Hepatocyte (in vitro differentiated cells): ENCODE measurements around the gene HYAL1. TPM values are rescaled to one million over a fixed set of nuclear protein-coding genes. Genes with fewer than 3 reads are reported as not detected.
A peak's percentile ranks its signal among the peaks of the same experiment; 100 is the strongest.

Experiments
- DNase-seq: peaks from one replicate; pipeline ENCODE4 v3.0.0-alpha.2; 2016; ENCODE audit warnings: low spot score
- H2AFZ ChIP-seq: fragments of 200-600 bp; sonication (generic); 2 replicates; pipeline ENCODE4 v1.6.0; 2016; ENCODE audit warnings: antibody characterized with exemption, mild to moderate bottlenecking
- H3K27ac ChIP-seq: fragments of 200-600 bp; sonication (generic); 2 replicates; pipeline ENCODE4 v1.5.1; 2016; ENCODE audit warnings: mild to moderate bottlenecking
- H3K27me3 ChIP-seq: fragments of 200-600 bp; sonication (generic); 2 replicates; pipeline ENCODE4 v1.6.1; 2016
- H3K36me3 ChIP-seq: fragments of 200-600 bp; sonication (generic); replicated peaks from 2 replicates; pipeline ENCODE4 v1.5.1; 2016; ENCODE audit warnings: low read depth; ENCODE audit not compliant: insufficient read depth
- H3K4me1 ChIP-seq: fragments of 200-600 bp; sonication (generic); 2 replicates; pipeline ENCODE4 v1.5.1; 2016; ENCODE audit warnings: mild to moderate bottlenecking, moderate library complexity; ENCODE audit not compliant: insufficient read depth
- H3K4me2 ChIP-seq: fragments of 200-600 bp; sonication (generic); 2 replicates; pipeline ENCODE4 v1.6.0; 2016
- H3K4me3 ChIP-seq: fragments of 200-600 bp; sonication (generic); 2 replicates; pipeline ENCODE4 v1.5.1; 2016; ENCODE audit warnings: mild to moderate bottlenecking
- H3K79me2 ChIP-seq: fragments of 200-600 bp; sonication (generic); 2 replicates; pipeline ENCODE4 v1.6.0; 2017; ENCODE audit warnings: mild to moderate bottlenecking
- H3K9me2 ChIP-seq: fragments of 200-600 bp; sonication (generic); replicated peaks from 2 replicates; pipeline ENCODE4 v1.6.0; 2017; ENCODE audit warnings: mild to moderate bottlenecking; ENCODE audit not compliant: insufficient read depth
- H3K9me3 ChIP-seq: fragments of 200-600 bp; sonication (generic); 2 replicates; pipeline ENCODE4 v1.5.1; 2016; ENCODE audit warnings: low read depth, mild to moderate bottlenecking
- H4K20me1 ChIP-seq: fragments of 200-600 bp; sonication (generic); 2 replicates; pipeline ENCODE4 v1.6.0; 2016; ENCODE audit warnings: mild to moderate bottlenecking; ENCODE audit not compliant: insufficient read depth, poor library complexity, severe bottlenecking
- EZH2 ChIP-seq: fragments of 200-600 bp; sonication (generic); IDR thresholded peaks from 2 replicates; pipeline ENCODE4 v1.6.1; 2016; ENCODE audit warnings: antibody characterized with exemption, mild to moderate bottlenecking, borderline replicate concordance
- EZH2phosphoT487 ChIP-seq: fragments of 200-600 bp; sonication (generic); IDR thresholded peaks from one replicate; pipeline ENCODE4 v1.6.1; 2018; ENCODE audit warnings: antibody characterized with exemption, mild to moderate bottlenecking, low read depth, moderate library complexity; ENCODE audit not compliant: unreplicated experiment, severe bottlenecking
- WGBS: methylation state at CpG from one replicate; pipeline ENCODE4 v1.1.6; 2016; ENCODE audit warnings: low lambda C conversion rate; ENCODE audit errors: missing lambda C conversion rate; 5-methylcytosine and 5-hydroxymethylcytosine counted together
- polyA plus RNA-seq: library from polyadenylated mRNA; unstranded; fragments of >200 nt; fragmentation: Nextera tagmentation; extraction: Ambion mirVana; gene quantifications from 2 replicates; pipeline ENCODE4 v1.2.1, GENCODE V29; 2016
- total RNA-seq: library from RNA; depleted of rRNA; stranded (reverse); fragments of >200 nt; gene quantifications from 2 replicates; pipeline ENCODE4 v1.2.3, GENCODE V29; 2014
- TF ChIP-seq, protein P1 (sequence below): fragments of 200-600 bp; sonication (generic); IDR thresholded peaks from 2 replicates; pipeline ENCODE4 v1.5.1; 2016; ENCODE audit warnings: antibody characterized with exemption, mild to moderate bottlenecking; ENCODE audit not compliant: poor library complexity

HYAL1 gene
- total and polyA plus RNA-seq, 2 experiments from 2014 or later: 11.8 to 22.3 TPM

DNA sequence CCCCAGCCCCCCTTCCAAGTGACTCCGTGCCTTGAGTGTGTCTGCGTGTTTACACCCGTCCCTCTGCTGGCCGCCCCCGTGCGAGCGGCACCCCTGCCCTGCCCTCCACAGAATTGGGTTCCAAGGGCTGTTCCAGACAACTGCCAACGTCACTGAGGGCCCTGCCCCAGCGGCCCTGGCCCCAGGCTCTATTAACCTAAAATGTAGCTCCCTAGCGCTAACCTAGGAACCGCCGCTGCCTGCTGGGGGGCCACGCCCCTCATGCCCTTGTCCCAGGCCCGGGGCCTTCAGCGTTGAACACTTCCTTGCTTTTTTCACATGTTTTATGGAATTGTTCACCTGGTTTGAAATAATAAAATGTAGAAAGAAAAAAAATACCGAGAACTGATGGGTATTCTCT lies 44.4 kb downstream of the HYAL1 start:
- Histone ChIP-seq H4K20me1 (no peaks in the 10 kb centered on the region), H3K79me2 (peaks cover 12% of the 10 kb centered on the region), H3K36me3 (no peaks in the 10 kb centered on the region), H2AFZ (no peak overlapping the region), H3K27ac (peak overlapping the region; percentile 97), H3K9me2 (no peaks in the 10 kb centered on the region), H3K4me3 (no peak overlapping the region), H3K27me3 (no peaks in the 10 kb centered on the region), H3K4me1 (peaks cover 26% of the 10 kb centered on the region), H3K9me3 (no peaks in the 10 kb centered on the region), H3K4me2 (no peak overlapping the region)
- WGBS: 92% methylated on average over 16 of the region's 16 CpGs
- TF ChIP-seq, protein P1, sequence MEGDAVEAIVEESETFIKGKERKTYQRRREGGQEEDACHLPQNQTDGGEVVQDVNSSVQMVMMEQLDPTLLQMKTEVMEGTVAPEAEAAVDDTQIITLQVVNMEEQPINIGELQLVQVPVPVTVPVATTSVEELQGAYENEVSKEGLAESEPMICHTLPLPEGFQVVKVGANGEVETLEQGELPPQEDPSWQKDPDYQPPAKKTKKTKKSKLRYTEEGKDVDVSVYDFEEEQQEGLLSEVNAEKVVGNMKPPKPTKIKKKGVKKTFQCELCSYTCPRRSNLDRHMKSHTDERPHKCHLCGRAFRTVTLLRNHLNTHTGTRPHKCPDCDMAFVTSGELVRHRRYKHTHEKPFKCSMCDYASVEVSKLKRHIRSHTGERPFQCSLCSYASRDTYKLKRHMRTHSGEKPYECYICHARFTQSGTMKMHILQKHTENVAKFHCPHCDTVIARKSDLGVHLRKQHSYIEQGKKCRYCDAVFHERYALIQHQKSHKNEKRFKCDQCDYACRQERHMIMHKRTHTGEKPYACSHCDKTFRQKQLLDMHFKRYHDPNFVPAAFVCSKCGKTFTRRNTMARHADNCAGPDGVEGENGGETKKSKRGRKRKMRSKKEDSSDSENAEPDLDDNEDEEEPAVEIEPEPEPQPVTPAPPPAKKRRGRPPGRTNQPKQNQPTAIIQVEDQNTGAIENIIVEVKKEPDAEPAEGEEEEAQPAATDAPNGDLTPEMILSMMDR: no peak
- TF ChIP-seq EZH2phosphoT487 (no peak), EZH2 (no peak)
- no peak for DNase-seq

DNA sequence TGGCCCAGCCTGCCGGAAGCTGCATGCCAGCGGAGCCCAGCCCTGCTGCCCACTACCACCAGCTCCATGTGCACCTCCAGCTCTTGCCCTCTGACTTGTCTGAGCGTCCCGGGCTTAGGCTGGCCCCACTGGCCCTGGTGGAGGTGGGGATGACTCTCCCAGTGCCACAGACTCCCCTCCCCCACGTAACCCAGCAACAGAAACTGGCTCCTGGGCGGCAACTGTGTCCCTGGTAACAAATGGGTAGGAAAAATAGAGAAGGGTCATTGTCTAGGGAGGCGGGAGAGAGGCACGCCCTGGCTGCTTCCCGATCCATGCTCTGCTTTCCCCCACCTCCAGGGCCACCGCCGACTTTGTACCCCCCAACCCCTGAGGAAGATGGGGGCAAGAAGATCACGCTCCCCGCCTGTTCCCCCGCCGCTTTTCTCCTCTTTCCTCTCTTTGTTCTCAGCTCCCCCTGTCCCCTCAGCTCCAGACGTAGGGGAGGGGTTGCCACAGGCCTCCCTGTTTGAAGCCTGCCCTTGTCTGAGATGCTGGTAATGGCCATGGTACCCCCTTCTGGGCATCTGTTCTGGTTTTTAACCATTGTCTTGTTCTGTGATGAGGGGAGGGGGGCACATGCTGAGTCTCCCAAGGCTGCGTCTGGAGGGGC lies 45.2 kb downstream of the HYAL1 start:
- Histone ChIP-seq H3K36me3 (no peaks in the 10 kb centered on the region), H3K9me3 (no peaks in the 10 kb centered on the region), H3K4me2 (no peak overlapping the region), H3K4me3 (no peak overlapping the region), H2AFZ (no peak overlapping the region), H3K79me2 (peaks cover 15% of the 10 kb centered on the region), H3K4me1 (peaks cover 18% of the 10 kb centered on the region), H3K27ac (no peak overlapping the region), H3K9me2 (no peaks in the 10 kb centered on the region), H3K27me3 (no peaks in the 10 kb centered on the region), H4K20me1 (no peaks in the 10 kb centered on the region)
- TF ChIP-seq EZH2phosphoT487: no peak
- TF ChIP-seq, protein P1: no peak
- no peak for TF ChIP-seq EZH2
- WGBS: 89% methylated on average over 15 of the region's 17 CpGs
- DNase-seq: no peak

DNA sequence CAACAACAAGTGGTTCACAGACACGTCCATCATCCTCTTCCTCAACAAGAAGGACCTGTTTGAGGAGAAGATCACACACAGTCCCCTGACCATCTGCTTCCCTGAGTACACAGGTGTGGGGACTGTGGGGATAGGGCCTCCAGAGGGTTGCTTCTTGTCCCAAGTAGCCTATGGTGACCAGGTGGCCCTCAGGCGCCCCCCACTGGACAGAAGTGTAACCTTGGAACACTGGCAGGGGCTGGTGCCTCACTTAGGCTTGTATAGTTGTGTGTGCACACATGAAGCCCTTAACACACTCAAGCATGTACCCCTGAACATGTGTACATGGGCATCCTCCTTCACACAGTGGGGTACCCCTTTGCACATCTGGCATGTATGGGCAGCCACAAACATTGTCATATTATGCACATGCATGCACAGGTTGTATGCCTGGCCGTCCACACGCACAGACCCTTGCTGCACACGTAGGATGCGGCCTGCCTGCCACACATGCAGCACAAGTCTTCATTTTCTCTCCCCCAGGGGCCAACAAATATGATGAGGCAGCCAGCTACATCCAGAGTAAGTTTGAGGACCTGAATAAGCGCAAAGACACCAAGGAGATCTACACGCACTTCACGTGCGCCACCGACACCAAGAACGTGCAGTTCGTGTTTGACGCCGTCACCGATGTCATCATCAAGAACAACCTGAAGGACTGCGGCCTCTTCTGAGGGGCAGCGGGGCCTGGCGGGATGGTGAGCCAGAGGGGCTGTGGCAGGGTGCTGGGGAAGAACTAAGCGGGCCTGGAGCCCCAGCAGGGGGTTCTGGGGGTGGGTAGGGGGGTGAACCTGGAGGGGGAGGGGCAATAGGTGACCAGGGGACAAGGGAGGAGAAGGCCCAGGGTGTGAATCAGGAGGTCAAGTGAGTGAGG lies 46.1 kb downstream of the HYAL1 start:
- Histone ChIP-seq H3K79me2 (peaks cover 17% of the 10 kb centered on the region), H4K20me1 (peaks cover 3% of the 10 kb centered on the region), H3K9me2 (no peaks in the 10 kb centered on the region), H2AFZ (no peak overlapping the region), H3K4me3 (no peak overlapping the region), H3K4me1 (peaks cover 18% of the 10 kb centered on the region), H3K27ac (no peak overlapping the region), H3K4me2 (no peak overlapping the region), H3K27me3 (no peaks in the 10 kb centered on the region), H3K9me3 (no peaks in the 10 kb centered on the region), H3K36me3 (no peaks in the 10 kb centered on the region)
- WGBS: 91% methylated on average over 20 of the region's 20 CpGs
- TF ChIP-seq, protein P1: peak; percentile 42
- no peak for TF ChIP-seq EZH2phosphoT487
- TF ChIP-seq EZH2: no peak
- no peak for DNase-seq
